ENCODE data around the gene MYH2.

The MYH2 gene

DNA sequence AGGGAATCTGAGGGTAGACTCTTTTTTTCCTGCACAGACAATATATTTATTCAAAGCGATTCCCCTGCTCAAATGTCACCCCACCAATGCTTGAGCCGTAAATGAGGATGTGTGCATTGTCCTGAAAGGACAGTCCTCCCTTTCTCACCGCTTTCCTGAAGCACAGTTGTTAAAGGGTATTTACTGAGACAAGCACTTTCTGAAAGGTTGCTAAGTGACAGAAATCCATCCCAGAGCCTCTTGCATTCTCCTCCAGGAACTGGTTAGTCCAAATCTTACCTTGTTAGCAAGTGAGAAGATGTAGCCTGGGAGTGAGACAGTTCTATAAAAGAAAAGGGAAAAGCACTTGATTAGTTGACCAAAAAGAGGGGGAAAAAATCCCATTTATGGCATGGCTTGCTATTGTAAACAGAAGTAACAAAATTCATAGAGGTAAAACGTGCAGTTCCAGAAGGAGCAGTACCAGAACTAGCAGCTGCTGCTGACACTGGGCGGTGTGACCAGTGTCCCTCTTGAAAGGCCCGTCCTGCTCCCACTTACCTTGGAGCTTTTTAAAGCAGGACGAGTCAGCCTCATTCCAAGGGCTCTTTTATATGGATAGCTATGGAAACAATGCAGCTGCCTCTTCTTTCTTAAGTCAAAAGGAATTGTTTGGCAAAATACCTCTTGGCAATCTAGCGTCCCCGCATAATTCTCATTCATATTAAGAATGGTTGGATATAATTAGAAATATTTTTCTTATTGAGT lies at the start of gene MYH2:
Gene MYH2, minus strand, starts transcription at position 563 of the 747 bp plus-strand sequence. CDS start 1,738 bp downstream, outside the sequence.
- H3K9me3 ChIP-seq (ENCODE audit: control insufficient read depth in 1 of 2, low read length in 2 of 2), result no peaks in the 10 kb centered on the region
- no peaks in the 10 kb centered on the region for H3K27me3 ChIP-seq (ENCODE audit: low read depth, low read length)

DNA sequence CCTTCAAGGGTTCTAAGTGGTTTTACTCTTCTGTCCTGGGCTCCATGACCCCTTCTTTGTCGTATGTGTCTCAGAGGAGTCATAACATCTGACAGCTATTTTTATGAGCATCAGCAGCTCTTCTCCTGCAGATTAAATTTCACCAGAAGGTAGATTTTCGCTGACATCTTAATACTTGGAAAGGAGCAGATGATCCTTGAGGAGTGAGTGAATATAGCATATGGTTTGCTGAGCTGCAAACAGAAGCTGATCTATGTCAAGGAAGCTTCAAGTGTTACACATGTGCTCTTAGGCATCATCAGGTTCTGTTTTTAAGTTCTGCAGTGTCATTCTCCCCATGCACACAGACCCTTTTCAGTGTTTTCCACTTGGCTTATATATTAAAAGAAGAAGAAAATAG lies 49.2 kb upstream of the MYH2 start:
- Histone ChIP-seq H3K4me3 (ENCODE audit: low read depth in 1 of 2, low read length in 2 of 2) (no peak overlapping the region), H3K36me3 (ENCODE audit: control insufficient read depth in 1 of 2, insufficient read depth in 2 of 2, low read length in 2 of 2) (no peaks in the 10 kb centered on the region), H3K27ac (ENCODE audit: low read length) (no peak overlapping the region), H3K4me1 (ENCODE audit: control insufficient read depth in 1 of 2, insufficient read depth in 2 of 2, low read length in 2 of 2) (no peaks in the 10 kb centered on the region), H3K9me3 (ENCODE audit: control insufficient read depth in 1 of 2, low read length in 2 of 2) (no peaks in the 10 kb centered on the region), H3K27me3 (ENCODE audit: low read depth, low read length) (no peaks in the 10 kb centered on the region)

More for the DNA sequence above, at the start of gene MYH2:
- no peaks in the 10 kb centered on the region for H3K36me3 ChIP-seq (ENCODE audit: control insufficient read depth in 1 of 2, insufficient read depth in 2 of 2, low read length in 2 of 2)
- no peak within 1 kb of the TSS for H3K4me3 ChIP-seq (ENCODE audit: low read depth in 1 of 2, low read length in 2 of 2)
- no peak within 1 kb of the TSS for H3K27ac ChIP-seq (ENCODE audit: low read length)
- peaks cover 0 to 6% of the 10 kb centered on the region in 2 donors for H3K4me1 ChIP-seq (ENCODE audit: control insufficient read depth in 1 of 2, insufficient read depth in 2 of 2, low read length in 2 of 2)

DNA sequence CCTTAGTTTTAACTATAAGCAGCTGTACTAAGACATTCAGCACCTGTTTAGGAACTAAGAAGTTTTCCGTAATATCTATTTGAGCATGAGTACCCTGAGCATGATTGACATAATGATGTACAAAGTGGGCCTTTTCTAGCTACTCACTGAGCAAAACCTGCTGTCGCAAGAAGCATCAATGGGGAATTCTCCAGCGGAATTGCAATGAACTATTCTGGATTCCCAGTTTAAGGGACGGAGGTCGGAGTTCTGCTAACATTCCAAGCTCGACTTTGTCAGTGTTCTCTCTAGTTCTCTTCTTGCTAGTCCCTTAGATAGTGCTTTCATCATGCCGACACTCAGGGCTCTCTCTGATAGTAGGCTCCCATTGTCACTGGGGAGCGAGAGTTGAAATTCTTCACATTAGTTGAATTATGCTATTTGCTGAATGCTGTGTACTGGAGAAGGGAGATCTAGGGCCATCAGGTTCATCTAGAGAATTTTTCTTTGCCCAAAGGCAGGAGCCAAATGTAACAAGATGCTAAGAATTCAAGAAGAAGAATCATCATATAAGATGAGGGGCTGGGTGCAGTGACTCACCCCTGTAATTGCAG lies 40.2 kb upstream of the MYH2 start:
- no peak overlapping the region for H3K4me3 ChIP-seq (ENCODE audit: low read depth in 1 of 2, low read length in 2 of 2)
- no peak overlapping the region for H3K27ac ChIP-seq (ENCODE audit: low read length)
- H3K4me1 ChIP-seq (ENCODE audit: control insufficient read depth in 1 of 2, insufficient read depth in 2 of 2, low read length in 2 of 2), result no peaks in the 10 kb centered on the region
- H3K27me3 ChIP-seq (ENCODE audit: low read depth, low read length), result no peaks in the 10 kb centered on the region
- no peaks in the 10 kb centered on the region for H3K9me3 ChIP-seq (ENCODE audit: control insufficient read depth in 1 of 2, low read length in 2 of 2)
- H3K36me3 ChIP-seq (ENCODE audit: control insufficient read depth in 1 of 2, insufficient read depth in 2 of 2, low read length in 2 of 2), result no peaks in the 10 kb centered on the region

DNA sequence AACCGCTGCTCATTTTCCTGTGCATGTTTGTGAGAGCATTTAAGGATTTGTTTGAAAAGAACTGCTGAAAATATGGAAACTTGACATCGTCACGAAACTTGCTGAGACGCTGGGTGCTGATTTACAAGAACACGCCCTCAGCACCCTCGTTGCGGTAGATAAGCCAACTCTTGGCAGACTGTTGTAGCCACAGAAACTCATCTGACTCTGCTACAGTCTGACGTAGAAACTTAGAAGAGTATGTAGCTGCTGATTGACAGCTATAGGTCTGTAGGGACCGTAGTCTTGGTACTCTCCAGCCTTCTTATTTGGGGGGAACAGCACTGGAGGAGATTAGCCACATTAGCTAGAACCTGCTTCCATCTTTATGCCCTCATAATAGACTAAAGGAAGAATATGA lies 36.1 kb upstream of the MYH2 start:
- Histone ChIP-seq H3K9me3 (ENCODE audit: control insufficient read depth in 1 of 2, low read length in 2 of 2) (no peaks in the 10 kb centered on the region), H3K27ac (ENCODE audit: low read length) (no peak overlapping the region), H3K27me3 (ENCODE audit: low read depth, low read length) (no peaks in the 10 kb centered on the region), H3K4me3 (ENCODE audit: low read depth in 1 of 2, low read length in 2 of 2) (no peak overlapping the region), H3K4me1 (ENCODE audit: control insufficient read depth in 1 of 2, insufficient read depth in 2 of 2, low read length in 2 of 2) (no peaks in the 10 kb centered on the region), H3K36me3 (ENCODE audit: control insufficient read depth in 1 of 2, insufficient read depth in 2 of 2, low read length in 2 of 2) (no peaks in the 10 kb centered on the region)

DNA sequence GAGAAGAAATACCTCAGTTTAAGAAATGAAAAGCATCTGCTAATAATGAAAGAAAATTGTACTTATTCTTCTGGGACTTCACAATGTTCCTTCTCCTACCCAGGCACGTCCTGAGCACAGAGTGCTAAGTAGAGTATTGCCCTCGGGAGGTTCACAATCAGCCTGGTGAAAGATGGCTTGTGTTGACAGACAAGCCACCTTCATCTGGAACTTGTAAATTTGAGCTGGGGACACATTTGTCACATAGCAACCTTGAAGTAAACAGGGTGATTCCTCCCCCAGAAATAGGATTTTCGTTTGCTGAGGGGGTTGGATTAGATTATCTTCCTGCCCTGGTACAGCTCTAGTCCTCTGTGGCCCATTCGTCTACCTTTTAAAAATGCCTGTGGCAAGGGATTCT lies 34.4 kb upstream of the MYH2 start:
- no peaks in the 10 kb centered on the region for H3K4me1 ChIP-seq (ENCODE audit: control insufficient read depth in 1 of 2, insufficient read depth in 2 of 2, low read length in 2 of 2)
- no peak overlapping the region for H3K27ac ChIP-seq (ENCODE audit: low read length)
- H3K9me3 ChIP-seq (ENCODE audit: control insufficient read depth in 1 of 2, low read length in 2 of 2), result no peaks in the 10 kb centered on the region
- H3K27me3 ChIP-seq (ENCODE audit: low read depth, low read length), result no peaks in the 10 kb centered on the region
- H3K4me3 ChIP-seq (ENCODE audit: low read depth in 1 of 2, low read length in 2 of 2), result no peak overlapping the region
- H3K36me3 ChIP-seq (ENCODE audit: control insufficient read depth in 1 of 2, insufficient read depth in 2 of 2, low read length in 2 of 2), result no peaks in the 10 kb centered on the region

DNA sequence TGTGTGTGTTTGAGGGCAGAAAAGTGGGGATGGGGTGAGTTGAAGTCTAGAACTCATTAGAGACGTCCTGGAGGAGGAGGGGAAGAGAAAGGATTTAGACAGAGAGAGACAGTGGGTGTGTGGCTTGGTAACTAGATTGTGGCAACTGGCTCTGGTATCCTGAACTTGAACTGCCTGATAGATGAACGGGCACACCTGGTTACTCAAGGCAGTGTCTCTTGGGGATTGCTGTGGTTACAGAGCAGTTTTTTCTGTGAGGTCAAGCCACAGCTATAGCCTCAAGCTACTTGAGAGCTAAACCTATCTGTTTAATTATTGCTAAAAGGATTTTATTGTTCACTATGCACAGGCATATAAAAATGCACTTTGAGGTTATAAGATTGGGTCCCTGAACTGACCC lies 29.8 kb upstream of the MYH2 start:
- Histone ChIP-seq H3K27ac (ENCODE audit: low read length) (no peak overlapping the region), H3K27me3 (ENCODE audit: low read depth, low read length) (no peaks in the 10 kb centered on the region), H3K36me3 (ENCODE audit: control insufficient read depth in 1 of 2, insufficient read depth in 2 of 2, low read length in 2 of 2) (no peaks in the 10 kb centered on the region), H3K9me3 (ENCODE audit: control insufficient read depth in 1 of 2, low read length in 2 of 2) (no peaks in the 10 kb centered on the region), H3K4me3 (ENCODE audit: low read depth in 1 of 2, low read length in 2 of 2) (no peak overlapping the region), H3K4me1 (ENCODE audit: control insufficient read depth in 1 of 2, insufficient read depth in 2 of 2, low read length in 2 of 2) (no peaks in the 10 kb centered on the region)

DNA sequence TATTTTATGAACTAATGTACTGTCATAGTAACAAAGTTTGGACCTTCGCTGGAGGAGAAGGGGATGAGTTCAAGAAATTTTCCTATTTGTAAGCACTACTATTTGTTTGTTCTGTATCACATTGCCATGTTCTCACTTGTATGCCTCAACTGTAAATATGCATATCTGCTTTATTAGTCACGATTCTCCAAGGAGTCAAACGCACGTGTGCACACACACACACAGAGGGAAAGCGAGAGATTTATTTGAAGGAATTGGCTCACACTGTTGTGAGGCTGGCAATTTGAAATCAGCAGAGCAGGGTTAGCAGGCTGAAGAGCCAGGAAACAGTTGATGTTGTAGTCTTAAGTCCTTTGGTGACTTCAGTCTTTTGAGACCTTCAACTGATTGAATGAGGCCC lies 24.9 kb upstream of the MYH2 start:
- Histone ChIP-seq H3K4me3 (ENCODE audit: low read depth in 1 of 2, low read length in 2 of 2) (no peak overlapping the region), H3K4me1 (ENCODE audit: control insufficient read depth in 1 of 2, insufficient read depth in 2 of 2, low read length in 2 of 2) (no peaks in the 10 kb centered on the region), H3K9me3 (ENCODE audit: control insufficient read depth in 1 of 2, low read length in 2 of 2) (no peaks in the 10 kb centered on the region), H3K27me3 (ENCODE audit: low read depth, low read length) (no peaks in the 10 kb centered on the region), H3K27ac (ENCODE audit: low read length) (no peak overlapping the region), H3K36me3 (ENCODE audit: control insufficient read depth in 1 of 2, insufficient read depth in 2 of 2, low read length in 2 of 2) (no peaks in the 10 kb centered on the region)

DNA sequence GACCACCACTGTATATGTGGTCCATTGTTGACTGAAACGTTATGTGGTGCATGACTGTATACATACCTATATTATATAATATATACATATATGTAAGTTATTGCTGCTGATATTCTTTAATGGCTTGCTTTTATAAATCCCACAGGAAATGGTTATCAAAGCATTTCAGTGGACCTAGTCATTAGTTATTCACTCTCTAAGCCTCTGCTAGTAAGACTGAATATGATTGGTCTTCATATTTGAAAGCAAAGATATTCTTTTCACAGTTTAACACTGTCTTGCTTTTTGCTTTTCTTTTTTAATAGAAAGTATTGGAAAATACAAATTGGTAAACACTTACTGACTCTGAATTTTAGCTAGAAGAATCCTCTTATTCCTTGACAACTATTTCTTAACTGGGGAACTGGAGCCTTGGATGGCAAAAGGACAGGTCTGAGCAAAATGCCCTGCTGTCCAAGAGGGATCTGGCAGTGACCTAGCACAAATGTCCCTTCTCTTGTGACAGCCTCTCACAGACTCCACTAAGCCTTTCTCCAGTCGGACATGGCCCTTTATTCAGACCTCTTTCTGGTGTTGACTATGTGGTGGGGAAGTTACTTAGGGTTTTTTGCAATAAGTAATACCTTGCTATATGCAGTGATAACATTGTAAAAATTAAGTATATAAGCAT lies 14.7 kb upstream of the MYH2 start:
- H3K4me1 ChIP-seq (ENCODE audit: control insufficient read depth in 1 of 2, insufficient read depth in 2 of 2, low read length in 2 of 2), result no peaks in the 10 kb centered on the region
- no peaks in the 10 kb centered on the region for H3K27me3 ChIP-seq (ENCODE audit: low read depth, low read length)
- no peaks in the 10 kb centered on the region for H3K9me3 ChIP-seq (ENCODE audit: control insufficient read depth in 1 of 2, low read length in 2 of 2)
- no peak overlapping the region for H3K27ac ChIP-seq (ENCODE audit: low read length)
- no peaks in the 10 kb centered on the region for H3K36me3 ChIP-seq (ENCODE audit: control insufficient read depth in 1 of 2, insufficient read depth in 2 of 2, low read length in 2 of 2)
- H3K4me3 ChIP-seq (ENCODE audit: low read depth in 1 of 2, low read length in 2 of 2), result no peak overlapping the region

DNA sequence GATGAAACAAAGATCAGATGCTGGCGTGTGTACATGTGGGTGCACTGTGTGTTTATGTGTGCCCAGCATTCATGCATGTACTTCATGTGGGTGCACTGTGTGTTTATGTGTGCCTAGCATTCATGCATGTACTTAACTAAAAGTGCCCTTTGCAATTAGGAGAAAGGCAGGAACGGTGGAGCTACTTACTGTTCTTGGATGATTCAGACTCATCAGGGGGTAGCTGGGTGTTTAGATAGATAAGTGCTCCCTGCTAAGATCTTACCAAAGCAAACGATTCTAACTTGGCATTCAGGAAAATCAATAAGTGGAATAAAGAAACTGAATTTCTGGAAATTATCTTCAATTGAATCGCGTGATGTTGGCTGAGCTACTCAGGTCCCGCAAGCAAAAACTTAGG lies 8.6 kb upstream of the MYH2 start:
- Histone ChIP-seq H3K9me3 (ENCODE audit: control insufficient read depth in 1 of 2, low read length in 2 of 2) (no peaks in the 10 kb centered on the region), H3K36me3 (ENCODE audit: control insufficient read depth in 1 of 2, insufficient read depth in 2 of 2, low read length in 2 of 2) (no peaks in the 10 kb centered on the region), H3K4me1 (ENCODE audit: control insufficient read depth in 1 of 2, insufficient read depth in 2 of 2, low read length in 2 of 2) (no peaks in the 10 kb centered on the region), H3K27me3 (ENCODE audit: low read depth, low read length) (no peaks in the 10 kb centered on the region), H3K27ac (ENCODE audit: low read length) (no peak overlapping the region), H3K4me3 (ENCODE audit: low read depth in 1 of 2, low read length in 2 of 2) (no peak overlapping the region)

DNA sequence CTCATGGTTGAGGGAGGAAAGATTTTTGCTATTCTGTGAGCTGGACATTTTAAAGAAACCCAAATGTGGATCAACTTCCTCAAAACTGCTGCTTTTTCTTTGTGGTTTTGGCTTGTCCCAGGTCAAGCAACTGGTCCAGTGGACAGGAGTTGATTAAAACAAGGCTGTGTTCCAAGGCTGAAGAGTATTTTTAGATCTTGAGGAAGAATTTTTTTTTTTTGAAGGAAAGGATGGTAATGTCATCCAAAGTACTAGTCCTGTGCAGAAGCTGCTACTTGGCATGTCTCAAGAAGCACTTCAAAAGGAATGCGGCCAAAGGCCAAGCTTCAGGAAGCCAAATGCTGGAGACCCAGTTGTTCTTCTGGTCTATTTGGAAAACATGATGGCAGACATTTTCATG lies 8.0 kb upstream of the MYH2 start:
- H3K36me3 ChIP-seq (ENCODE audit: control insufficient read depth in 1 of 2, insufficient read depth in 2 of 2, low read length in 2 of 2), result no peaks in the 10 kb centered on the region
- H3K4me1 ChIP-seq (ENCODE audit: control insufficient read depth in 1 of 2, insufficient read depth in 2 of 2, low read length in 2 of 2), result no peaks in the 10 kb centered on the region

DNA sequence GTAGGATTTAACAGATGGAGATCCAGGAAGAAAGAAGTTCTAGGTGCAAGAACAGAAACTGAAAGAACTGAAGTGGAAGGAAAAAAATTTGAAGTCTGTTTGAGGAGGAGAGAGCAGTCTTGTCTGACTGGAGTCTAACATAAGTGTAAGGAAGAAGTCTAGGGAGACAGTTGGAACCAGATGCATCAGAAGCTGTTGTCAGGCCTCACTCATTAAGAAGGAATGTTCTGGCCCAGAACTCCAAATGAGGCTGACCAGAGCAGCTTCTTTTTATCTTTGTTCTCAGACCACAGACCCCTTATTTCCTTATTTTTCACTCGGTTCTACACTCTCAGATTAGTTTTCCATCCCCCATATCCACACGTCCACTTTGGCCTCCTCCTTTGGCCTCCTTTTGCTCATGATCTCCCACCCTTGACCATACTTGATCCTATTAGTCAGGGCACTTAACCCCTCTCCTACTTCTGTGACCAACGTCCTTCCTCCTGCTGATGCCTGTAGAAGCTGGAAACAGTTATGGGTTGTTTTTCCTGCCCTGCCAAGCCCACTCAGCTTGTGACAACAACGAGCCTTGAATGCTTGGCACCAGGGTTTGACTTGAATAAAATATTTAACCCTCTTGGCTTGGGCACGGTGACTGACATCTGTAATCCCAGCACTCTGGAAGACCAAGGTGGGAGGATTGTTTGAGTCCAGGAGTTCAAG lies 7.0 kb upstream of the MYH2 start:
- Histone ChIP-seq H3K27me3 (ENCODE audit: low read depth, low read length) (no peaks in the 10 kb centered on the region), H3K27ac (ENCODE audit: low read length) (no peak overlapping the region), H3K9me3 (ENCODE audit: control insufficient read depth in 1 of 2, low read length in 2 of 2) (no peaks in the 10 kb centered on the region)

More for the DNA sequence above, 8.0 kb upstream of the MYH2 start:
- Histone ChIP-seq H3K9me3 (ENCODE audit: control insufficient read depth in 1 of 2, low read length in 2 of 2) (no peaks in the 10 kb centered on the region), H3K27ac (ENCODE audit: low read length) (no peak overlapping the region), H3K27me3 (ENCODE audit: low read depth, low read length) (no peaks in the 10 kb centered on the region), H3K4me3 (ENCODE audit: low read depth in 1 of 2, low read length in 2 of 2) (no peak overlapping the region)

More for the DNA sequence above, 7.0 kb upstream of the MYH2 start:
- Histone ChIP-seq H3K36me3 (ENCODE audit: control insufficient read depth in 1 of 2, insufficient read depth in 2 of 2, low read length in 2 of 2) (no peaks in the 10 kb centered on the region), H3K4me1 (ENCODE audit: control insufficient read depth in 1 of 2, insufficient read depth in 2 of 2, low read length in 2 of 2) (no peaks in the 10 kb centered on the region), H3K4me3 (ENCODE audit: low read depth in 1 of 2, low read length in 2 of 2) (no peak overlapping the region)
